ENCODE results near the gene AXDND1.
"Not testable (repeated sequence)": the region's sequence is repeated elsewhere in the genome, so short reads cannot be mapped to it uniquely, and the experiment has no call there.

The AXDND1 gene

GRCh38 chr1:179340918-179341317 is 24.9 kb upstream of the AXDND1 start:
- TF ChIP-seq ZFX (IDR thresholded peaks at IDR 0.05) (no peak), CTCF (conservative IDR thresholded peaks at IDR 0.05) (no peak)
- H3K27ac ChIP-seq, result no peak overlapping the region

GRCh38 chr1:179341943-179342547 is 23.7 kb upstream of the AXDND1 start:
- H3K27ac ChIP-seq, result no peak overlapping the region
- TF ChIP-seq CTCF (conservative IDR thresholded peaks at IDR 0.05) (no peak), ZFX (IDR thresholded peaks at IDR 0.05) (no peak)

- no peak overlapping the region for H3K27ac ChIP-seq
- TF ChIP-seq ZFX (IDR thresholded peaks at IDR 0.05) (no peak), CTCF (conservative IDR thresholded peaks at IDR 0.05) (no peak)
These were observed 22.9 kb upstream of the AXDND1 start for GRCh38 chr1:179342740-179343404.

- no peak overlapping the region for H3K27ac ChIP-seq
- no peak for TF ChIP-seq ZFX (IDR thresholded peaks at IDR 0.05)
- TF ChIP-seq CTCF (conservative IDR thresholded peaks at IDR 0.05), result no peak
These were observed 14.5 kb upstream of the AXDND1 start for GRCh38 chr1:179351281-179351680.

- H3K27ac ChIP-seq, result no peak overlapping the region
- TF ChIP-seq CTCF (conservative IDR thresholded peaks at IDR 0.05) (no peak), ZFX (IDR thresholded peaks at IDR 0.05) (no peak)
These were observed 13.5 kb upstream of the AXDND1 start for GRCh38 chr1:179352236-179352635.

GRCh38 chr1:179353546-179353945 is 12.2 kb upstream of the AXDND1 start:
- TF ChIP-seq CTCF (conservative IDR thresholded peaks at IDR 0.05) (no peak), ZFX (IDR thresholded peaks at IDR 0.05) (no peak)
- H3K27ac ChIP-seq, result no peak overlapping the region

- H3K27ac ChIP-seq, result not testable (repeated sequence)
These were observed 4.1 kb upstream of the AXDND1 start for GRCh38 chr1:179361631-179362030.
